WI38 (cell line): ENCODE results near the gene MAMDC4.
"Not testable (repeated sequence)": the region's sequence is repeated elsewhere in the genome, so short reads cannot be mapped to it uniquely, and the experiment has no call there.

Experiments
- H3K4me3 ChIP-seq: 2 replicates; pipeline ENCODE4 v1.5.1; 2011; ENCODE audit warnings: low read depth, mild to moderate bottlenecking, control low read depth, low read length
- CTCF ChIP-seq: IDR thresholded peaks from 2 replicates; pipeline ENCODE4 v1.5.1; 2012; ENCODE audit warnings: low read depth, mild to moderate bottlenecking, control low read depth, low read length

MAMDC4 gene

GRCh38 chr9:136851941-136852663 lies at the start of gene MAMDC4:
Gene MAMDC4, plus strand, starts transcription at chr9:136852346. Its CDS starts 71 bp downstream, at chr9:136852417.
- no peak within 1 kb of the TSS for H3K4me3 ChIP-seq
- TF ChIP-seq CTCF: no peak

- not testable (repeated sequence) for H3K4me3 ChIP-seq
Measured at GRCh38 chr9:136803009-136803550, 49.1 kb upstream of the MAMDC4 start.

- no peak overlapping the region for H3K4me3 ChIP-seq
- TF ChIP-seq CTCF: no peak
Measured at GRCh38 chr9:136803551-136804508, 48.3 kb upstream of the MAMDC4 start.

- no peak overlapping the region for H3K4me3 ChIP-seq
- no peak for TF ChIP-seq CTCF
Measured at GRCh38 chr9:136804509-136805206, 47.5 kb upstream of the MAMDC4 start.

- no peak overlapping the region for H3K4me3 ChIP-seq
- no peak for TF ChIP-seq CTCF
Measured at GRCh38 chr9:136805207-136805740, 46.9 kb upstream of the MAMDC4 start.

GRCh38 chr9:136806067-136806466 lies 46.1 kb upstream of the MAMDC4 start:
- no peak for TF ChIP-seq CTCF
- no peak overlapping the region for H3K4me3 ChIP-seq

GRCh38 chr9:136806631-136807201 lies 45.4 kb upstream of the MAMDC4 start:
- peak overlapping the region; percentile 85 for H3K4me3 ChIP-seq
- TF ChIP-seq CTCF: no peak
